ENCODE results near the gene SLC39A2. TPM values are rescaled to one million over a fixed set of nuclear protein-coding genes. Genes with fewer than 3 reads are reported as not detected.
A peak's percentile ranks its signal among the peaks of the same experiment; 100 is the strongest.

The SLC39A2 gene
- polyA plus RNA-seq, 1 of the 3 experiments (the other 2 are of a cell fraction) = not detected

DNA sequence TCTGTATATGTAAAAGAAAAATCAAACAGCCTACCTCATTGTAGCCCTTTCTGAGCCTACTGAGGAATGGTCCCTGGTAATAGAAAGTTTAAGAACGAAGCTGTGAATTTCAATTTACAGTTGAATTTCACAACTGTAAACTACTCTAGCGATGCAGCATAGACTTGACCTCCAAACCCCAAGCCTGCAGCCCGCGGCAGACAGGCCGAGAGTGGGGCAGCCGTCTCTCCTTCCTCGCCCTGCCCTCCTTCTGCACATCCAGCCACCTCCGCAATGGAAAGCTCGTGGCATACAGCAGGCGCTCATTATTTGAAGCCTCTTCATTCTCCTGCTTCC lies 28.5 kb upstream of the SLC39A2 start:
- TF ChIP-seq NFIC (IDR thresholded peaks at IDR 0.05; ENCODE audit: borderline replicate concordance) (no peak), POLR2AphosphoS5 (IDR thresholded peaks at IDR 0.05; ENCODE audit: low read depth, low read length) (no peak), RAD21 (IDR thresholded peaks at IDR 0.05; ENCODE audit: low read length) (no peak), FOXM1 (IDR thresholded peaks at IDR 0.05; ENCODE audit: low read depth) (no peak)
- TF ChIP-seq, protein P1, sequence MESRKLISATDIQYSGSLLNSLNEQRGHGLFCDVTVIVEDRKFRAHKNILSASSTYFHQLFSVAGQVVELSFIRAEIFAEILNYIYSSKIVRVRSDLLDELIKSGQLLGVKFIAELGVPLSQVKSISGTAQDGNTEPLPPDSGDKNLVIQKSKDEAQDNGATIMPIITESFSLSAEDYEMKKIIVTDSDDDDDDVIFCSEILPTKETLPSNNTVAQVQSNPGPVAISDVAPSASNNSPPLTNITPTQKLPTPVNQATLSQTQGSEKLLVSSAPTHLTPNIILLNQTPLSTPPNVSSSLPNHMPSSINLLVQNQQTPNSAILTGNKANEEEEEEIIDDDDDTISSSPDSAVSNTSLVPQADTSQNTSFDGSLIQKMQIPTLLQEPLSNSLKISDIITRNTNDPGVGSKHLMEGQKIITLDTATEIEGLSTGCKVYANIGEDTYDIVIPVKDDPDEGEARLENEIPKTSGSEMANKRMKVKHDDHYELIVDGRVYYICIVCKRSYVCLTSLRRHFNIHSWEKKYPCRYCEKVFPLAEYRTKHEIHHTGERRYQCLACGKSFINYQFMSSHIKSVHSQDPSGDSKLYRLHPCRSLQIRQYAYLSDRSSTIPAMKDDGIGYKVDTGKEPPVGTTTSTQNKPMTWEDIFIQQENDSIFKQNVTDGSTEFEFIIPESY (IDR thresholded peaks at IDR 0.05; ENCODE audit: borderline replicate concordance, low read depth) = no peak
- WGBS (ENCODE audit: low lambda C conversion rate) = 16% methylated on average over 8 of the region's 10 CpGs
- H3K79me2 ChIP-seq (ENCODE audit: insufficient read depth) = no peaks in the 10 kb centered on the region
- H3K9ac ChIP-seq = no peak overlapping the region
- CTCF ChIA-PET = interaction anchor here (0.6 to 4.2 kb wide), 63 partner anchors 8 to 586 kb away, joined by 3 to 79 read pairs (median 5); partner anchors contain the start of genes RNASE2, RNASE4 and SLC39A2
- H3K9me3 ChIP-seq = no peaks in the 10 kb centered on the region
- POLR2A ChIA-PET = no interaction called here
- no peak for DNase-seq
- H2AFZ ChIP-seq (ENCODE audit: low read depth) = peak overlapping the region; percentile 88; the same call in 1 of the 2 replicates
- peaks cover 0 to 3% of the 10 kb centered on the region in 2 experiments; a peak in 1 of 4 replicates for H3K4me1 ChIP-seq (ENCODE audit: control insufficient read depth in 1 of 2, insufficient read depth in 2 of 2, low read depth in 1 of 2, low read length in 1 of 2)
- no peak overlapping the region for H3K27ac ChIP-seq (ENCODE audit: low read depth in 2 of 2, low read length in 1 of 2)
- peaks cover 3% of the 10 kb centered on the region for H3F3A ChIP-seq (replicated peaks; ENCODE audit: insufficient read depth)
- H3K9me2 ChIP-seq = no peaks in the 10 kb centered on the region
- peak overlapping the region; percentile 89 for H3K4me2 ChIP-seq
- H3K27me3 ChIP-seq (ENCODE audit: insufficient read depth) = peaks cover 15% of the 10 kb centered on the region; the same call in 1 of the 2 replicates
- no peaks in the 10 kb centered on the region for H3K36me3 ChIP-seq (replicated peaks in 1 of 2; ENCODE audit: control insufficient read depth in 1 of 2, insufficient read depth in 2 of 2, low read length in 1 of 2)
- no peaks in the 10 kb centered on the region for H4K20me1 ChIP-seq (ENCODE audit: insufficient read depth)
- peak overlapping the region; percentile 59 to 68; a peak in 3 of 4 replicates for H3K4me3 ChIP-seq (ENCODE audit: low read depth in 2 of 2, low read length in 1 of 2)

DNA sequence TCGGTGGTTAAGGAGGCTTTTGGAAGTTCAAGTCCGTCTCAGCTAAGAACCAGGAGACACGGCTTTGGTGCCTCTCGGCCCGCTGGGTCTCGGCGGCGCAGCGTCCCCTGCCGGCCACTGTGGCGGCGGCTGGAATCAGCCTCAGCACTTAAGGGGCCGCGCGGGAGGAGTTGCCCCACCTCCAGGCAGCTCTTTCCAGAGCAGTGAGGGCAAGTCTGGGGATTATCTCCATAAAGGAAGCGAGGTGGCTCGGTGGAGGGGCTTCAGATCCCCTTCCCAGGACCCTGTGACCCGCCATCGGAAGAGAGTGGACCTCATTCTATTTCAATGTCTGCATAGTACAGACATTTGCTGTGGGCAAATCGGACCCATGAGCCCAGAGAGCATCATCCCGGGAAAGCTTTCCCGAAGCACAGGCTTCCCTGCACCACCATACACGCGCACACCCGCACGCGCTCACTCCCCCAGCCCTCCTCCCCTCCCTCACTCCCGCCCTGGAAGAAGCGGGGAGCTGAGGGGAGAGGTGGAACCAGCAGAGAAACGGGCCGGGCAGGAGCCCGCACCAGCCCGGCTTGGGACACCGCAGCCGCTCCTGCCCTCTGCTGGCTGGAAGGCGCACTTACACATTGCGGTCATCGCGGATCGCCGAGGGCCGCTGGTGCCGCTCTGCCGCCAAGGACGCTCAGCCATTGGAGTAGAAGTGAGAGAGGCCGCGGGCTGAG lies 27.9 kb upstream of the SLC39A2 start:
- H3K4me3 ChIP-seq (ENCODE audit: low read depth in 2 of 2, low read length in 1 of 2) = peak overlapping the region; percentile 59 to 68
- peak overlapping the region; percentile 88 for H2AFZ ChIP-seq (ENCODE audit: low read depth)
- peak overlapping the region; percentile 46; the same call in 1 of the 2 replicates for H3K9ac ChIP-seq
- H4K20me1 ChIP-seq (ENCODE audit: insufficient read depth) = no peaks in the 10 kb centered on the region
- CTCF ChIA-PET = interaction anchor here (0.6 to 4.2 kb wide), 70 partner anchors 9 to 587 kb away, joined by 3 to 79 read pairs (median 4); partner anchors contain the start of genes RNASE2, RNASE4 and SLC39A2
- peak; percentile 87 for DNase-seq
- H3K9me2 ChIP-seq = no peaks in the 10 kb centered on the region
- H3K27me3 ChIP-seq (ENCODE audit: insufficient read depth) = peaks cover 9% of the 10 kb centered on the region; the same call in 1 of the 2 replicates
- H3K4me1 ChIP-seq (ENCODE audit: control insufficient read depth in 1 of 2, insufficient read depth in 2 of 2, low read depth in 1 of 2, low read length in 1 of 2) = peaks cover 0 to 3% of the 10 kb centered on the region in 2 experiments; a peak in 1 of 4 replicates
- H3K27ac ChIP-seq (ENCODE audit: low read depth in 2 of 2, low read length in 1 of 2) = peak overlapping the region in 1 of 2 experiments; percentile 36; a peak in 1 of 4 replicates
- H3K9me3 ChIP-seq = no peaks in the 10 kb centered on the region
- under 1% methylated on average over 24 of the region's 47 CpGs for WGBS (ENCODE audit: low lambda C conversion rate)
- POLR2A ChIA-PET = no interaction called here
- H3K4me2 ChIP-seq = peak overlapping the region; percentile 89
- H3K36me3 ChIP-seq (replicated peaks in 1 of 2; ENCODE audit: control insufficient read depth in 1 of 2, insufficient read depth in 2 of 2, low read length in 1 of 2) = no peaks in the 10 kb centered on the region
- peaks cover 3% of the 10 kb centered on the region for H3F3A ChIP-seq (replicated peaks; ENCODE audit: insufficient read depth)
- H3K79me2 ChIP-seq (ENCODE audit: insufficient read depth) = no peaks in the 10 kb centered on the region
- TF ChIP-seq SIN3A (IDR thresholded peaks at IDR 0.05; ENCODE audit: borderline replicate concordance, low read depth, low read length) (no peak), RXRA (IDR thresholded peaks at IDR 0.05; ENCODE audit: borderline replicate concordance, low read depth) (no peak), TEAD4 (IDR thresholded peaks at IDR 0.05; ENCODE audit: borderline replicate concordance, insufficient read depth) (no peak), ELF1 (IDR thresholded peaks at IDR 0.05) (no peak), EP300 (IDR thresholded peaks at IDR 0.05; ENCODE audit: borderline replicate concordance in 1 of 2, low read depth in 1 of 2, low read length in 1 of 2) (no peak), GATA2 (CRISPR knock-in tag; IDR thresholded peaks at IDR 0.05) (no peak), RFX5 (IDR thresholded peaks at IDR 0.05; ENCODE audit: low read length) (no peak), FOXJ3 (CRISPR knock-in tag; IDR thresholded peaks at IDR 0.05) (no peak), NRF1 (IDR thresholded peaks at IDR 0.05; ENCODE audit: low read depth, low read length) (no peak), GABPA (IDR thresholded peaks at IDR 0.05; ENCODE audit: low read depth) (no peak), TAF1 (IDR thresholded peaks at IDR 0.05; ENCODE audit: borderline replicate concordance, low read depth, low read length) (no peak)
- TF ChIP-seq, protein P2, sequence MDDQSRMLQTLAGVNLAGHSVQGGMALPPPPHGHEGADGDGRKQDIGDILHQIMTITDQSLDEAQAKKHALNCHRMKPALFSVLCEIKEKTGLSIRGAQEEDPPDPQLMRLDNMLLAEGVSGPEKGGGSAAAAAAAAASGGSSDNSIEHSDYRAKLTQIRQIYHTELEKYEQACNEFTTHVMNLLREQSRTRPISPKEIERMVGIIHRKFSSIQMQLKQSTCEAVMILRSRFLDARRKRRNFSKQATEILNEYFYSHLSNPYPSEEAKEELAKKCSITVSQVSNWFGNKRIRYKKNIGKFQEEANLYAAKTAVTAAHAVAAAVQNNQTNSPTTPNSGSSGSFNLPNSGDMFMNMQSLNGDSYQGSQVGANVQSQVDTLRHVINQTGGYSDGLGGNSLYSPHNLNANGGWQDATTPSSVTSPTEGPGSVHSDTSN (IDR thresholded peaks at IDR 0.05) = no peak
- TF ChIP-seq, protein P3, sequence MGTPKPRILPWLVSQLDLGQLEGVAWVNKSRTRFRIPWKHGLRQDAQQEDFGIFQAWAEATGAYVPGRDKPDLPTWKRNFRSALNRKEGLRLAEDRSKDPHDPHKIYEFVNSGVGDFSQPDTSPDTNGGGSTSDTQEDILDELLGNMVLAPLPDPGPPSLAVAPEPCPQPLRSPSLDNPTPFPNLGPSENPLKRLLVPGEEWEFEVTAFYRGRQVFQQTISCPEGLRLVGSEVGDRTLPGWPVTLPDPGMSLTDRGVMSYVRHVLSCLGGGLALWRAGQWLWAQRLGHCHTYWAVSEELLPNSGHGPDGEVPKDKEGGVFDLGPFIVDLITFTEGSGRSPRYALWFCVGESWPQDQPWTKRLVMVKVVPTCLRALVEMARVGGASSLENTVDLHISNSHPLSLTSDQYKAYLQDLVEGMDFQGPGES (IDR thresholded peaks at IDR 0.05; ENCODE audit: low read depth, low read length) = no peak
- TF ChIP-seq, protein P4, sequence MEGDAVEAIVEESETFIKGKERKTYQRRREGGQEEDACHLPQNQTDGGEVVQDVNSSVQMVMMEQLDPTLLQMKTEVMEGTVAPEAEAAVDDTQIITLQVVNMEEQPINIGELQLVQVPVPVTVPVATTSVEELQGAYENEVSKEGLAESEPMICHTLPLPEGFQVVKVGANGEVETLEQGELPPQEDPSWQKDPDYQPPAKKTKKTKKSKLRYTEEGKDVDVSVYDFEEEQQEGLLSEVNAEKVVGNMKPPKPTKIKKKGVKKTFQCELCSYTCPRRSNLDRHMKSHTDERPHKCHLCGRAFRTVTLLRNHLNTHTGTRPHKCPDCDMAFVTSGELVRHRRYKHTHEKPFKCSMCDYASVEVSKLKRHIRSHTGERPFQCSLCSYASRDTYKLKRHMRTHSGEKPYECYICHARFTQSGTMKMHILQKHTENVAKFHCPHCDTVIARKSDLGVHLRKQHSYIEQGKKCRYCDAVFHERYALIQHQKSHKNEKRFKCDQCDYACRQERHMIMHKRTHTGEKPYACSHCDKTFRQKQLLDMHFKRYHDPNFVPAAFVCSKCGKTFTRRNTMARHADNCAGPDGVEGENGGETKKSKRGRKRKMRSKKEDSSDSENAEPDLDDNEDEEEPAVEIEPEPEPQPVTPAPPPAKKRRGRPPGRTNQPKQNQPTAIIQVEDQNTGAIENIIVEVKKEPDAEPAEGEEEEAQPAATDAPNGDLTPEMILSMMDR (IDR thresholded peaks at IDR 0.05) = peak; percentile 91
- TF ChIP-seq, protein P5, sequence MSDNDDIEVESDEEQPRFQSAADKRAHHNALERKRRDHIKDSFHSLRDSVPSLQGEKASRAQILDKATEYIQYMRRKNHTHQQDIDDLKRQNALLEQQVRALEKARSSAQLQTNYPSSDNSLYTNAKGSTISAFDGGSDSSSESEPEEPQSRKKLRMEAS (IDR thresholded peaks at IDR 0.05; ENCODE audit: low read depth) = 0 out of 2 replicates have a peak, but pooled peaks have one; percentile 8

Measured in SK-N-SH (cell line).